Measurements from ENCODE around the gene NDUFS8.

NDUFS8 gene

GRCh38 chr11:68049509-68050370, 19.3 kb downstream of the NDUFS8 start:
- no peak for DNase-seq (ENCODE audit: low read depth in 2 of 2)

- no peak for DNase-seq (ENCODE audit: low read depth in 2 of 2)
These were observed 19.9 kb downstream of the NDUFS8 start for GRCh38 chr11:68050371-68050841.

GRCh38 chr11:68051191-68052136, 21.0 kb downstream of the NDUFS8 start:
- DNase-seq (ENCODE audit: low read depth in 2 of 2) = no peak

GRCh38 chr11:68052137-68052873, 21.8 kb downstream of the NDUFS8 start:
- no peak for DNase-seq (ENCODE audit: low read depth in 2 of 2)

- no peak for DNase-seq (ENCODE audit: low read depth in 2 of 2)
These were observed 22.6 kb downstream of the NDUFS8 start for GRCh38 chr11:68053117-68053516.

- DNase-seq (ENCODE audit: low read depth in 2 of 2) = no peak
These were observed 23.7 kb downstream of the NDUFS8 start for GRCh38 chr11:68053981-68054812.

- no peak for DNase-seq (ENCODE audit: low read depth in 2 of 2)
These were observed 26.1 kb downstream of the NDUFS8 start for GRCh38 chr11:68056317-68057285.

GRCh38 chr11:68057807-68058206, 27.3 kb downstream of the NDUFS8 start:
- DNase-seq (ENCODE audit: low read depth in 2 of 2) = no peak

GRCh38 chr11:68061508-68061907, 31.0 kb downstream of the NDUFS8 start:
- no peak for DNase-seq (ENCODE audit: low read depth in 2 of 2)

GRCh38 chr11:68064926-68065325, 34.4 kb downstream of the NDUFS8 start:
- no peak for DNase-seq (ENCODE audit: low read depth in 2 of 2)

GRCh38 chr11:68065841-68066240, 35.4 kb downstream of the NDUFS8 start:
- DNase-seq (ENCODE audit: low read depth in 2 of 2) = no peak

- DNase-seq (ENCODE audit: low read depth in 2 of 2) = no peak
These were observed 36.3 kb downstream of the NDUFS8 start for GRCh38 chr11:68066742-68067141.

- DNase-seq (ENCODE audit: low read depth in 2 of 2) = no peak
These were observed 37.5 kb downstream of the NDUFS8 start for GRCh38 chr11:68067991-68068390.

- no peak for DNase-seq (ENCODE audit: low read depth in 2 of 2)
These were observed 41.0 kb downstream of the NDUFS8 start for GRCh38 chr11:68071281-68072048.

- no peak for DNase-seq (ENCODE audit: low read depth in 2 of 2)
These were observed 44.3 kb downstream of the NDUFS8 start for GRCh38 chr11:68074584-68075352.

- DNase-seq (ENCODE audit: low read depth in 2 of 2) = no peak
These were observed 46.0 kb downstream of the NDUFS8 start for GRCh38 chr11:68076371-68077042.

Measured in stimulated activated CD8-positive, alpha-beta memory T cell treated with anti-CD3 and anti-CD28 coated beads, Interleukin-2, amount 100 ng/mL, for 1 hour (primary cell).